Thoracic aorta (tissue), 2 donors: ENCODE measurements around the gene ZNF141. TPM values are rescaled to one million over a fixed set of nuclear protein-coding genes. Genes with fewer than 3 reads are reported as not detected.
"Not testable (repeated sequence)": the region's sequence is repeated elsewhere in the genome, so short reads cannot be mapped to it uniquely, and the experiment has no call there.

Source experiments
- ATAC-seq: fragments of 150-250 bp; one replicate; pipeline ENCODE4 v1.8.0; 2017; ENCODE audit warnings: low read depth; ENCODE audit not compliant: insufficient number of reproducible peaks, low FRiP score
- DNase-seq: peaks from one replicate; pipeline ENCODE4 v3.0.0-alpha.2; 2020; ENCODE audit warnings: low spot score
- H3K27ac ChIP-seq, 2 donors: fragments of 200-600 bp; sonication (generic); 1 replicate in 1 of 2; 2 replicates in 1 of 2; pipeline ENCODE4 v1.5.1; 2016; ENCODE audit warnings: mild to moderate bottlenecking in 2 of 2, moderate library complexity in 2 of 2
- H3K27me3 ChIP-seq: fragments of 200-600 bp; sonication (generic); replicated peaks from 2 replicates; pipeline ENCODE4 v1.6.0; 2016; ENCODE audit warnings: mild to moderate bottlenecking; ENCODE audit not compliant: insufficient read depth
- H3K36me3 ChIP-seq: fragments of 200-600 bp; sonication (generic); one replicate; pipeline ENCODE4 v1.5.1; 2016
- H3K4me1 ChIP-seq, 2 donors: fragments of 200-600 bp; sonication (generic); 1 replicate in 1 of 2; 2 replicates in 1 of 2; pipeline versions ENCODE4 v1.5.1 to v1.6.0; 2016; ENCODE audit warnings: low read depth in 2 of 2, mild to moderate bottlenecking in 1 of 2; ENCODE audit not compliant: control insufficient read depth in 1 of 2
- H3K4me3 ChIP-seq: fragments of 200-600 bp; sonication (generic); 2 replicates; pipeline ENCODE4 v1.5.1; 2016; ENCODE audit warnings: mild to moderate bottlenecking
- H3K9me3 ChIP-seq: fragments of 200-600 bp; sonication (generic); 2 replicates; pipeline ENCODE4 v1.5.1; 2016
- total RNA-seq, 2 donors: library from RNA; depleted of rRNA; stranded (reverse); fragments of >200 nt; gene quantifications; one replicate each; pipeline versions ENCODE4 v1.1.0 to v1.2.3, GENCODE V29; 2016
- TF ChIP-seq, protein P1 (sequence below): fragments of 200-600 bp; sonication (generic); IDR thresholded peaks from one replicate; pipeline ENCODE4 v1.5.1; 2019; ENCODE audit warnings: antibody characterized with exemption

Gene ZNF141
- total RNA-seq, 2 donors from 2014 or later, result 18.5 to 25.4 TPM

GRCh38 chr4:385934-386707, 48.5 kb downstream of the ZNF141 start:
- TF ChIP-seq, protein P1, sequence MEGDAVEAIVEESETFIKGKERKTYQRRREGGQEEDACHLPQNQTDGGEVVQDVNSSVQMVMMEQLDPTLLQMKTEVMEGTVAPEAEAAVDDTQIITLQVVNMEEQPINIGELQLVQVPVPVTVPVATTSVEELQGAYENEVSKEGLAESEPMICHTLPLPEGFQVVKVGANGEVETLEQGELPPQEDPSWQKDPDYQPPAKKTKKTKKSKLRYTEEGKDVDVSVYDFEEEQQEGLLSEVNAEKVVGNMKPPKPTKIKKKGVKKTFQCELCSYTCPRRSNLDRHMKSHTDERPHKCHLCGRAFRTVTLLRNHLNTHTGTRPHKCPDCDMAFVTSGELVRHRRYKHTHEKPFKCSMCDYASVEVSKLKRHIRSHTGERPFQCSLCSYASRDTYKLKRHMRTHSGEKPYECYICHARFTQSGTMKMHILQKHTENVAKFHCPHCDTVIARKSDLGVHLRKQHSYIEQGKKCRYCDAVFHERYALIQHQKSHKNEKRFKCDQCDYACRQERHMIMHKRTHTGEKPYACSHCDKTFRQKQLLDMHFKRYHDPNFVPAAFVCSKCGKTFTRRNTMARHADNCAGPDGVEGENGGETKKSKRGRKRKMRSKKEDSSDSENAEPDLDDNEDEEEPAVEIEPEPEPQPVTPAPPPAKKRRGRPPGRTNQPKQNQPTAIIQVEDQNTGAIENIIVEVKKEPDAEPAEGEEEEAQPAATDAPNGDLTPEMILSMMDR, result no peak
- ATAC-seq (no peak), DNase-seq (no peak)
- Histone ChIP-seq H3K27ac (no peak overlapping the region), H3K4me3 (no peak overlapping the region), H3K27me3 (no peaks in the 10 kb centered on the region), H3K36me3 (no peaks in the 10 kb centered on the region), H3K4me1 (no peaks in the 10 kb centered on the region), H3K9me3 (peaks cover 92% of the 10 kb centered on the region)

- ATAC-seq, result no peak
These were observed 49.1 kb downstream of the ZNF141 start for GRCh38 chr4:386708-387105.

GRCh38 chr4:404006-404405, 66.4 kb downstream of the ZNF141 start:
- peaks cover 66% of the 10 kb centered on the region for H3K9me3 ChIP-seq
- no peak overlapping the region for H3K27ac ChIP-seq
- H3K27me3 ChIP-seq, result no peaks in the 10 kb centered on the region
- DNase-seq (no peak), ATAC-seq (no peak)
- H3K36me3 ChIP-seq, result no peaks in the 10 kb centered on the region
- H3K4me1 ChIP-seq, result no peaks in the 10 kb centered on the region
- no peak overlapping the region for H3K4me3 ChIP-seq
- TF ChIP-seq, protein P1, result no peak

More at GRCh38 chr4:386708-387105, 49.1 kb downstream of the ZNF141 start:
- H3K27me3 ChIP-seq, result no peaks in the 10 kb centered on the region
- no peak overlapping the region for H3K4me3 ChIP-seq
- DNase-seq, result no peak
- peaks cover 86% of the 10 kb centered on the region for H3K9me3 ChIP-seq
- no peaks in the 10 kb centered on the region for H3K36me3 ChIP-seq
- TF ChIP-seq, protein P1, result no peak
- H3K27ac ChIP-seq, result no peak overlapping the region
- no peaks in the 10 kb centered on the region for H3K4me1 ChIP-seq

GRCh38 chr4:408321-408720, 70.7 kb downstream of the ZNF141 start:
- not testable (repeated sequence) for H3K27ac ChIP-seq, H3K4me3 ChIP-seq, DNase-seq, H3K36me3 ChIP-seq, ATAC-seq, H3K27me3 ChIP-seq, H3K4me1 ChIP-seq
- peaks cover 90% of the 10 kb centered on the region for H3K9me3 ChIP-seq

DNA sequence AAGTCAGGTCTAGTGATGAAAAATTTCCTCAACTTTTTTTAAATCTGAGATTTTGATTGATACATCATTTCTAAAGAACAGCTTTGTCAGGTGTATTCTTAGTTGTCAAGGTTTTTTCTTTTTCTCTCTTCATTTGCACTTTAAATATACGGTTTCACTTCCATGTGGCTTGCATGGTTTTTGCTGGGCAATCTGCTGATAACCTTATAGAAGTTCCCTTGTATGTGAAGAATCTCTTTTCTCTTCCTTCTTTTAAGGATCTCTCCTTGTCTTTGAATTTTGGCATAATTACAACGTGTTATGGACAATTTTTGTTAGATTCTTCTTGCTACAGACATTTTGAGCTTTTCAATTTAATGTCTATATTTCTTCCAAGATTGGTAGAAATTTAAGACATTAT, 85.0 kb downstream of the ZNF141 start:
- no peak for ATAC-seq

More for the DNA sequence above, 85.0 kb downstream of the ZNF141 start:
- Histone ChIP-seq H3K27me3 (no peaks in the 10 kb centered on the region), H3K27ac (no peak overlapping the region), H3K4me3 (no peak overlapping the region), H3K9me3 (peaks cover 96% of the 10 kb centered on the region), H3K36me3 (peaks cover 12% of the 10 kb centered on the region), H3K4me1 (no peaks in the 10 kb centered on the region)
- TF ChIP-seq, protein P1, result no peak
- DNase-seq, result no peak

Other genes starting within 250 kb of the ZNF141 start
- 10 to 100 TPM; 10.4 to 11.5 TPM for gene ZNF718, start 213.3 kb upstream of the ZNF141 start, total RNA-seq
- 1 to 10 TPM in 1 of 2 donors, under 1 TPM in 1; 0.27 to 4.7 TPM for gene ZNF732, start 32.3 kb upstream of the ZNF141 start, total RNA-seq
- gene ZNF721, start 161.3 kb downstream of the ZNF141 start, total RNA-seq, result 10 to 100 TPM; 12.2 to 45.5 TPM
- gene PIGG, start 161.4 kb downstream of the ZNF141 start, total RNA-seq, result 10 to 100 TPM; 46.6 to 74.3 TPM
- not detected for gene TMEM271, start 238.5 kb downstream of the ZNF141 start, total RNA-seq